ENCODE measurements around the gene CDK5R2.

Gene CDK5R2

DNA sequence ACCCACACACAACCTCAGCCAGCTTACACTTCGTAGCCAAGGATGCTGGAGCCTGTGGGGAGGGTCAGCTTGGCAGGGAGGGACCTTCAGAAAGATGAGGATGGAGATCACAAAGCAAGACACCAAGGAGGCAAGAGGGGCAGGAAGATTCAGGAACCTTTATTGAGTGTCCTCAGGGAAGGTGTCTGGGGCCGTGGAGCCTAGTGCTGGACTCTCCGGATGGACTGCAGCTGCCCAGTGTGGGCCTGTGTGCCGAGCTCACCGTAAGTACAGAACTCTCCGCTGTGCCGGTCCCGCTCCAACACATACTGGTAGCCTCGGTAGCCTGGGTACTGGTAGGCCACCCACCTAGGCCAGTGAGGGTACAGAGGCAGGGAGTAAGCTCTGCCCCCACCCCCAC, 30.6 kb downstream of the CDK5R2 start:
- DNase-seq (ENCODE audit: low spot score): no peak

- DNase-seq (ENCODE audit: low spot score): no peak
These were observed 31.1 kb downstream of the CDK5R2 start for GRCh38 chr2:218990612-218991011.

DNA sequence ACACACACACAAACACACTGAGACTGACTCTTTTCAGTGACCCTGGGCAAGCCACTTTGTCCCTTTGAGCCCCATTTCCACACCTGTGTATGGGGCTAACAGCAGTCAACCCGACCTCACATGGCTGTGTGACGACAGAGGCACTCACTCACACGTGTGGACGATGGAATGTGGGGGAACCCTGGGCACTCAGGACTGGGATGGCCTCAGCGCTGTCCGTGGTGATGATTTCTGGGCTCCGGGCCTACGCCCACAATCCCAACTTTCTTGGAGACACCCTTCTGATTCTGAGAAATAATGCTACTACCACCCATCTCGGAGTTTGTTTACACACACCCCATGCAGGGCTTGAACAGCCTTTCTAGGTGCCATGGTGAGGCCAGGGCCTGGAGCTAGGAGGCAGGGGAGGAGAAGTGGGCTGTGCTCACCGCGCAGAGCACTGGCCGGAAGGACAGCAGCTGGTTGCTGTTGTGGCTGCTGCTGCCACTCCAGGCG, 32.3 kb downstream of the CDK5R2 start:
- DNase-seq (ENCODE audit: low spot score): no peak

DNA sequence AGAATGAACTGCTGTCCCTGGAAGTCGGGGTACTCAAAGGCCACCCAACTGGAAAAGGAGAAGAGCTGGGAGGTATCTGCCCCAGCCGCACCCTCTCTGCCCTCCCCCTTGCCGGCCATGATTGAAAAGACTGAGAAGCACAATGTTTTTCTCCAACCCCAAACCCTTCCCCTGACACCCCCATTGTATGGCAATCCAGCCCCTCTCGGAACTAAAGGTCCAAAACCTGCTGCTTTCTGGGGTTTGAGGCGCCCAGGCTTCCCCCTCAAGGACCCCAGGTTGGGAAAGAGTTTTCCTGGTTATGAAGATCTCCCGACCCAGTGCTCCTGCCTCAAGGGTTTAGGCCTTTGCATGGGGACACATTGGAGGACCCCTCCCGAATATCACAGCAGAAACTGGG, 32.7 kb downstream of the CDK5R2 start:
- no peak for DNase-seq (ENCODE audit: low spot score)

GRCh38 chr2:218992703-218993344, 33.4 kb downstream of the CDK5R2 start:
- no peak for DNase-seq (ENCODE audit: low spot score)

GRCh38 chr2:218993345-218994315, 34.2 kb downstream of the CDK5R2 start, which contains the start of gene CRYBA2:
Gene CRYBA2 (minus strand): TSS chr2:218993422. CDS start chr2:218993176, 246 bp downstream.
- DNase-seq (ENCODE audit: low spot score): no peak

DNA sequence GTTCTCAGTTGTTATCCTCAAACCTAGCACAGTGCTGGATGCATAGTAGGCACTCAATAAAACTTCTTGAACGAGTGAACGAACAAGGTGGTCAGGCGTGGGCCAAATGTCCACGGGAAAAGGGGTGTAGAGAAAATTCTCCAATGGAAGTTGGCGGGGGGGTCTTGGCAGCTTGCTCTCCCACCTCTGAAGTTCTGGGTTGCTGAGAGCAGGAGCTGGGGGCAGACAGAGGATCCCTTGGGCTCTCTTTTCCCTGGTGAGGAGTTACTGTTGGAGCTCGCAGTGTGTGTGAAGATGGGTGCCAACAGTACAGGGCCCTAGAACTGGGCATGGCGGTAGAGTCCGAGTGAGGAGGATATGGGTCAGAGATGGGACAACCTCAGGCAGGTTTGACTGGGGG, 36.1 kb downstream of the CDK5R2 start:
- DNase-seq (ENCODE audit: low spot score): no peak

DNA sequence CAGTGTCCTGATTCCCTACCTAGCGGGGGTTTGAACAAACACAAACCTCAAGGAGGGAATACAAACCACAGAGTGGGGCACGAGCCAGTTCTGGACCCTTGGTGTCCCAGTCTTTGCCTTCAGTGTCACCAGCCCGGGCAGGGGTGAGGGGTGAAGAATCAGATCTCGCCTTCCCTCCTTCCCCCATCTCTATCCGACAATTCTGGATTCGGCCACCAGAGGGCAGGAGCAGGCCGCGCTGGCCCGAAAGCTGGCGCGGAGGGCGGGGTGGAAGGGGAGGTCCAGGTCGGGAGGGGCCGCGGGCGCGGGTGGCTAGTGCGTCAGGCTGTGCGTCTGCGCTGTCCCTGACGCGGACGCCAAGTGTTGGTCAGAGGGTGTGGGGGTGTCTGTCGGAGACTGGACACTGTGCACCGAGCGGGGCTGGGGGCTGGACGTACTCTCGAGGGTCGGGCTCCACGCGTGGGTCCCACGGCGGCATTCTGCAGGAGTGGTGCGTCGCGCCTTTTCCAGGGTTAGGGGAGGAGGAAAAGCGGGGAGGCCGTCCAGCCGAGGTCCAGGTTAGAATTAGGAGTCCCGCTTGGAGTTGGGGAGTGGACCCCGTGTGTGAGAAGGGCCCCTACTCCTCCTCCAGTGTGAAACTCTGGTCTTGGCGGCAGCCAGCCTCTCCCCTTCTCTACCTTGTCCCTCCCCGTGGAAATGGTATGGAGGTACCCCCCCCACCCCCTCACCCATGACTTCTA, 36.7 kb downstream of the CDK5R2 start:
- DNase-seq (ENCODE audit: low spot score): peak; percentile 74

DNA sequence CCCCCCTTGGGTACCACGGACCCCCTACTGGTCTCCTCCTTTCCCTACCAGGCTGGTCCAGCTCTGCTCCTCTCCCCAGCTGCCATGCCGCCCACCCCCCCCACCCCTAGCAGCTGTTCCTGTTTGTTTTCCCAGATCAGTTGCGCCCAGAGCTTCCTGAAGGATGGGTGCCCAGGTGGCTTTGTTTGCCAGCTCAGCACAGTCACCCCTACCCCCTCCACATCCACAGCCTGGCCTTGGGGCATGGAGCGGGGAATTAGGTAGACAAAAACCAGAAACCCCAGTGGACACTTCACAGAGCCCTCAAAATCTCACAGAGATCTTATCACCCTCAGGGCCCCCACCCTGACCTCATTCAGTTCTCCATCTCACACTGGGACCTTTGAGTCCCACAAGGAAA, 37.5 kb downstream of the CDK5R2 start:
- DNase-seq (ENCODE audit: low spot score): no peak

GRCh38 chr2:218997731-218998130, 38.3 kb downstream of the CDK5R2 start:
- no peak for DNase-seq (ENCODE audit: low spot score)

- DNase-seq (ENCODE audit: low spot score): no peak
These were observed 39.0 kb downstream of the CDK5R2 start for GRCh38 chr2:218998414-218999002.

GRCh38 chr2:218999021-218999880, 39.8 kb downstream of the CDK5R2 start:
- DNase-seq (ENCODE audit: low spot score): no peak

GRCh38 chr2:218999881-219000568, 40.6 kb downstream of the CDK5R2 start:
- DNase-seq (ENCODE audit: low spot score): no peak

GRCh38 chr2:219000569-219000960, 41.1 kb downstream of the CDK5R2 start:
- DNase-seq (ENCODE audit: low spot score): no peak

DNA sequence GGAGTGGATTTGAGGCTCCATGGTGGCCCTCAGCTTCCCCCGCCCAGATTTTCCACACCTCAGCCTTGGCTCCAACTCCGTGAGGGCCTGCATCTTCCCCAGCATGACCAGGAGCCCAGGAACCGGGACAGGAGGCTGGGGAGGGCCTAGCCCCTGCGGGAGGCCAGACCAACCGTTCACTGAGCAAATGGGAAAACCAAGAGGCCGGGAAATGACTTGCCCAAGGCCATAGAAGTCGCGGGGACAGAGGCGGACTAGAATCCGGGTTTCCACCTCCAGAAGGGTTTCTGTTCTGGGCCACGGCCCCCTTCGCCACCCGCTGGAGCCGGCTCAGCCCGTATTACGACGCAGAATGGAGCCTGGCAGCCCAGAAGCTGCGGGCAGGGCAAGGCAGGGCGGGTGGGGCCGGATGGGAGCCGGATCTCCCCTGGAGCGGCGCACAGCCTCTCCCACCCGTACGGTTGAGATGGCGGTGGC, 41.7 kb downstream of the CDK5R2 start:
- no peak for DNase-seq (ENCODE audit: low spot score)

GRCh38 chr2:219001577-219002394, 42.3 kb downstream of the CDK5R2 start:
- no peak for DNase-seq (ENCODE audit: low spot score)

GRCh38 chr2:219002395-219003266, 43.2 kb downstream of the CDK5R2 start:
- no peak for DNase-seq (ENCODE audit: low spot score)

DNA sequence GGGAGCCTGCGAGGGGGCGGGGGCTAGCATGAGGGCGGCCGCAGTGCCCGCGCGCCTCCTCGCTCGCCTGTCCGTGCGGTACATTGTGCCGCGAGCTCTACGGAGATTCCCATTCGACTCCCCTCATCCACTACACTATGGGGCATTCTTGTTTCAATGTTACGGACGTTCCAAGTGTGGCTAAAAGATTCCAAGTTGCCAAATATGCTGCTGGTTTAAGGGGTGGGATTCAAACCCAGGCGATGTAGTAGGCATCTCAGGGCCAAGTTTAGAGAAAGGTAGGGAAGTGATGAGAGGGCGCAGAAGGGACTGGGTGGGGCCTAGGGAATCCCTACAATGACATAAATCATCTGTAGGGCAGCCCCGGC, 43.8 kb downstream of the CDK5R2 start:
- DNase-seq (ENCODE audit: low spot score): no peak

Measured in CD4-positive, alpha-beta T cell treated with Interleukin-15 for 4 hours (primary cell).